Measurements from ENCODE around the gene ZNF668.

DNA sequence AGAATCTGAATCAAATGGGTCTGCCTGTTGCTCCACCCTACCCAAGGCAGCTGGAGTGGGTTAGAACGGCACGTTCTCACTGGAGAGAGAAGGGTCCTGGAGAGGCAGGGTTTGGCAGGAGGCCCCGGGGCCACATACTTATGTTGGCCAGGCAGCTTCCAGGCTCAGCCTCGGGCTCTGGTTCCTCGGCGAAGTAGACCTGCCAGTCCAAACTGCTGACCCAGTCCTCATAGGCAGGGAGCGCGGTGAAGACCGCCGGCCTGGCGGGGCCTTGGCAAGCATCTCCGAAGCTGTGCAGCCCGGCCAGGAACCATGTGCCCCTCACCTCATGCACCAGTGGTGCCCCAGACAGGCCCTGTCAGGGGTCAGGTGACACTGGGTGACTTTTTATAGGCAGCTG, 9.9 kb upstream of the ZNF668 start:
- TF ChIP-seq SP1 (IDR thresholded peaks at IDR 0.05; ENCODE audit: low read depth) (no peak), POLR2AphosphoS5 (IDR thresholded peaks at IDR 0.05; ENCODE audit: low read depth, low read length) (peak; percentile 13; the same call in 1 of the 2 replicates), POLR2A (IDR thresholded peaks at IDR 0.05; ENCODE audit: borderline replicate concordance, extremely low read depth, insufficient read depth, insufficient read length) (no peak), RAD21 (IDR thresholded peaks at IDR 0.05; ENCODE audit: low read depth) (no peak), ZFX (IDR thresholded peaks at IDR 0.05) (no peak), JUND (IDR thresholded peaks at IDR 0.05) (no peak), ZNF274 (IDR thresholded peaks at IDR 0.05; ENCODE audit: low read depth, low read length) (no peak), EZH2phosphoT487 (IDR thresholded peaks at IDR 0.05; ENCODE audit: borderline replicate concordance) (no peak), EGR1 (IDR thresholded peaks at IDR 0.05; ENCODE audit: low read depth) (no peak), EZH2 (IDR thresholded peaks at IDR 0.05) (no peak)
- TF ChIP-seq, protein P1, sequence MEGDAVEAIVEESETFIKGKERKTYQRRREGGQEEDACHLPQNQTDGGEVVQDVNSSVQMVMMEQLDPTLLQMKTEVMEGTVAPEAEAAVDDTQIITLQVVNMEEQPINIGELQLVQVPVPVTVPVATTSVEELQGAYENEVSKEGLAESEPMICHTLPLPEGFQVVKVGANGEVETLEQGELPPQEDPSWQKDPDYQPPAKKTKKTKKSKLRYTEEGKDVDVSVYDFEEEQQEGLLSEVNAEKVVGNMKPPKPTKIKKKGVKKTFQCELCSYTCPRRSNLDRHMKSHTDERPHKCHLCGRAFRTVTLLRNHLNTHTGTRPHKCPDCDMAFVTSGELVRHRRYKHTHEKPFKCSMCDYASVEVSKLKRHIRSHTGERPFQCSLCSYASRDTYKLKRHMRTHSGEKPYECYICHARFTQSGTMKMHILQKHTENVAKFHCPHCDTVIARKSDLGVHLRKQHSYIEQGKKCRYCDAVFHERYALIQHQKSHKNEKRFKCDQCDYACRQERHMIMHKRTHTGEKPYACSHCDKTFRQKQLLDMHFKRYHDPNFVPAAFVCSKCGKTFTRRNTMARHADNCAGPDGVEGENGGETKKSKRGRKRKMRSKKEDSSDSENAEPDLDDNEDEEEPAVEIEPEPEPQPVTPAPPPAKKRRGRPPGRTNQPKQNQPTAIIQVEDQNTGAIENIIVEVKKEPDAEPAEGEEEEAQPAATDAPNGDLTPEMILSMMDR (IDR thresholded peaks at IDR 0.05 in 2 of 3, conservative IDR thresholded peaks at IDR 0.05 in 1 of 3; ENCODE audit: borderline replicate concordance in 1 of 3, insufficient read depth in 1 of 3, low read depth in 2 of 3, low read length in 2 of 3), result no peak
- TF ChIP-seq, protein P2, sequence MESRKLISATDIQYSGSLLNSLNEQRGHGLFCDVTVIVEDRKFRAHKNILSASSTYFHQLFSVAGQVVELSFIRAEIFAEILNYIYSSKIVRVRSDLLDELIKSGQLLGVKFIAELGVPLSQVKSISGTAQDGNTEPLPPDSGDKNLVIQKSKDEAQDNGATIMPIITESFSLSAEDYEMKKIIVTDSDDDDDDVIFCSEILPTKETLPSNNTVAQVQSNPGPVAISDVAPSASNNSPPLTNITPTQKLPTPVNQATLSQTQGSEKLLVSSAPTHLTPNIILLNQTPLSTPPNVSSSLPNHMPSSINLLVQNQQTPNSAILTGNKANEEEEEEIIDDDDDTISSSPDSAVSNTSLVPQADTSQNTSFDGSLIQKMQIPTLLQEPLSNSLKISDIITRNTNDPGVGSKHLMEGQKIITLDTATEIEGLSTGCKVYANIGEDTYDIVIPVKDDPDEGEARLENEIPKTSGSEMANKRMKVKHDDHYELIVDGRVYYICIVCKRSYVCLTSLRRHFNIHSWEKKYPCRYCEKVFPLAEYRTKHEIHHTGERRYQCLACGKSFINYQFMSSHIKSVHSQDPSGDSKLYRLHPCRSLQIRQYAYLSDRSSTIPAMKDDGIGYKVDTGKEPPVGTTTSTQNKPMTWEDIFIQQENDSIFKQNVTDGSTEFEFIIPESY (IDR thresholded peaks at IDR 0.05; ENCODE audit: extremely low read depth, insufficient replicate concordance, low read length), result no peak
- TF ChIP-seq, protein P3, sequence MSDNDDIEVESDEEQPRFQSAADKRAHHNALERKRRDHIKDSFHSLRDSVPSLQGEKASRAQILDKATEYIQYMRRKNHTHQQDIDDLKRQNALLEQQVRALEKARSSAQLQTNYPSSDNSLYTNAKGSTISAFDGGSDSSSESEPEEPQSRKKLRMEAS (IDR thresholded peaks at IDR 0.05), result no peak
